Activated naive CD4-positive, alpha-beta T cell treated with anti-CD3 and anti-CD28 coated beads, Interleukin-2, amount 50 U/mL, for 16 hours (primary cell): Measurements from ENCODE around the gene YARS1.
A peak's percentile ranks its signal among the peaks of the same experiment; 100 is the strongest.
"Not testable (repeated sequence)": the region's sequence is repeated elsewhere in the genome, so short reads cannot be mapped to it uniquely, and the experiment has no call there.

Experiments used
- DNase-seq: peaks from one replicate; pipeline ENCODE4 v3.0.0-alpha.2; 2020

Gene YARS1

GRCh38 chr1:32816676-32817158 lies 441 bp downstream of the YARS1 start:
- DNase-seq: no peak

- DNase-seq: no peak
These were observed 3.0 kb downstream of the YARS1 start for GRCh38 chr1:32813941-32814739.

- DNase-seq: no peak
These were observed 5.2 kb downstream of the YARS1 start for GRCh38 chr1:32811917-32812316.

GRCh38 chr1:32811265-32811664 lies 5.9 kb downstream of the YARS1 start:
- DNase-seq: no peak

- DNase-seq: no peak
These were observed 6.8 kb downstream of the YARS1 start for GRCh38 chr1:32810358-32810757.

GRCh38 chr1:32808580-32808979 lies 8.6 kb downstream of the YARS1 start:
- no peak for DNase-seq

- no peak for DNase-seq
These were observed 10.1 kb downstream of the YARS1 start for GRCh38 chr1:32806910-32807523.

- no peak for DNase-seq
These were observed 10.9 kb downstream of the YARS1 start for GRCh38 chr1:32806290-32806689.

- DNase-seq: not testable (repeated sequence)
These were observed 12.7 kb downstream of the YARS1 start for GRCh38 chr1:32804460-32804859.

GRCh38 chr1:32801096-32801715 lies 16.0 kb downstream of the YARS1 start:
- DNase-seq: peak; percentile 38

GRCh38 chr1:32798679-32799416 lies 18.3 kb downstream of the YARS1 start:
- no peak for DNase-seq

GRCh38 chr1:32798191-32798590 lies 19.0 kb downstream of the YARS1 start:
- DNase-seq: no peak

GRCh38 chr1:32797456-32797855 lies 19.7 kb downstream of the YARS1 start:
- no peak for DNase-seq

- DNase-seq: not testable (repeated sequence)
These were observed 21.4 kb downstream of the YARS1 start for GRCh38 chr1:32795763-32796162.

GRCh38 chr1:32791881-32792280 lies 25.3 kb downstream of the YARS1 start:
- DNase-seq: no peak

- not testable (repeated sequence) for DNase-seq
These were observed 27.8 kb downstream of the YARS1 start for GRCh38 chr1:32789356-32789755.

GRCh38 chr1:32786856-32787255 lies 30.3 kb downstream of the YARS1 start:
- DNase-seq: no peak

- no peak for DNase-seq
These were observed 32.3 kb downstream of the YARS1 start for GRCh38 chr1:32784817-32785216.

- no peak for DNase-seq
These were observed 33.3 kb downstream of the YARS1 start for GRCh38 chr1:32783851-32784250.

- no peak for DNase-seq
These were observed 35.1 kb downstream of the YARS1 start for GRCh38 chr1:32782086-32782485.

GRCh38 chr1:32780628-32781234 lies 36.4 kb downstream of the YARS1 start:
- DNase-seq: no peak

GRCh38 chr1:32780005-32780404 lies 37.2 kb downstream of the YARS1 start:
- DNase-seq: no peak

- DNase-seq: no peak
These were observed 37.9 kb downstream of the YARS1 start for GRCh38 chr1:32779242-32779641.
